ENCODE measurements around the gene GNG13. TPM values are rescaled to one million over a fixed set of nuclear protein-coding genes. Genes with fewer than 3 reads are reported as not detected.
"Not testable (repeated sequence)": the region's sequence is repeated elsewhere in the genome, so short reads cannot be mapped to it uniquely, and the experiment has no call there.

GNG13 gene
- total and polyA plus RNA-seq, 11 donors, result not detected

DNA sequence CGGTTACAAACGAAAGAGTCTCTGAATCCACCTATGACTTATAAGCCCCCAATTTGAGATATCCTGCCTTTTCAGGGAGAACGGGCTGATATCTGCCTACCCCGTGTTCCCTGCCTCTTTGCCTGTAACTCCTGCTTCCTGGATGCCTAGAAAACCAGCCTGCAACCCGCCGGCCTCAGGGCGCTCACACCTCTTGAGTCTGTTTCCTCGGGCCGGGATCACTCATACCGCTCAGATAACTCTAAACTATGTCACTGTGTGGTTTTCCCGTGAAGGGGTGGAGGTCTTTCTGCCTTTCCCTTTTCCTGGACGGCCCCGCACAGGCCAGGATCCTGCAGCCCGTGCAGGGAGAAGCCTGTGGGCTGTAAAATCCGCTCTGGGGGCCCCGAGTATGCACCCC lies 22.7 kb downstream of the GNG13 start:
- intact Hi-C loops (cut with DNase I), result no loop called here
- H3K9me3 ChIP-seq, result no peaks in the 10 kb centered on the region
- H3K4me3 ChIP-seq, result no peak overlapping the region
- TF ChIP-seq POLR2A (IDR thresholded peaks at IDR 0.05), result no peak
- no peak for TF ChIP-seq CTCF (IDR thresholded peaks at IDR 0.05)
- WGBS, 4 donors, result 18 to 24% (median 23%) methylated on average over 15 to 16 of the region's 16 CpGs
- ATAC-seq (no peak), DNase-seq (no peak)
- H3K27ac ChIP-seq, result no peak overlapping the region
- no peaks in the 10 kb centered on the region for H3K36me3 ChIP-seq
- H3K27me3 ChIP-seq, result peaks cover 3 to 55% (median 12%) of the 10 kb centered on the region in 9 donors
- no peaks in the 10 kb centered on the region for H3K4me1 ChIP-seq

DNA sequence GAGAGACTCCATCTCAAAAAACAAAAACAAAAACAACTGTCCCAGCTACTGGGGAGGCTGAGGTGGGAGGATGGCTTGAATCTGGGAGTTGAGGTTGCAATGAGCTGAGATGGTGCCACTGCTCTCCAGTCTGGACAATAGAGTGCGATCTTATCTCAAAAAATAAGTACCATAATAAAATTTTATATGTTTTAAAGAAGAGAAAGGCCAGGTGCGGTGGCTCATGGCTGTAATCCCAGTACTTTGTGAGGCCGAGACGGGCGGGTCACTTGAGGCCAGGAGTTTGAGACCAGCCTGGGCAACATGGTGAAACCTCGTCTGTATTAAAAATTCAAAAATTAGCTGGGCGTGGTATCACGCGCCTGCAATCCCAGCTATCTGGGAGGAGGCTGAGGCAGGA lies 23.7 kb downstream of the GNG13 start:
- H3K9me3 ChIP-seq, result no peaks in the 10 kb centered on the region
- peaks cover 3 to 45% (median 11%) of the 10 kb centered on the region in 9 donors for H3K27me3 ChIP-seq
- no peak overlapping the region for H3K27ac ChIP-seq
- no peaks in the 10 kb centered on the region for H3K36me3 ChIP-seq
- intact Hi-C loops (cut with DNase I), result no loop called here
- no peaks in the 10 kb centered on the region for H3K4me1 ChIP-seq
- H3K4me3 ChIP-seq, result no peak overlapping the region
- DNase-seq (no peak), ATAC-seq (no peak)
- WGBS, 4 donors, result 89 to 93% (median 90%) methylated on average over 9 of the region's 9 CpGs
- TF ChIP-seq CTCF (IDR thresholded peaks at IDR 0.05) (no peak), POLR2A (IDR thresholded peaks at IDR 0.05) (no peak)

GRCh38 chr16:776298-776697 lies 24.2 kb downstream of the GNG13 start:
- intact Hi-C loops (cut with DNase I), result not testable (repeated sequence)

DNA sequence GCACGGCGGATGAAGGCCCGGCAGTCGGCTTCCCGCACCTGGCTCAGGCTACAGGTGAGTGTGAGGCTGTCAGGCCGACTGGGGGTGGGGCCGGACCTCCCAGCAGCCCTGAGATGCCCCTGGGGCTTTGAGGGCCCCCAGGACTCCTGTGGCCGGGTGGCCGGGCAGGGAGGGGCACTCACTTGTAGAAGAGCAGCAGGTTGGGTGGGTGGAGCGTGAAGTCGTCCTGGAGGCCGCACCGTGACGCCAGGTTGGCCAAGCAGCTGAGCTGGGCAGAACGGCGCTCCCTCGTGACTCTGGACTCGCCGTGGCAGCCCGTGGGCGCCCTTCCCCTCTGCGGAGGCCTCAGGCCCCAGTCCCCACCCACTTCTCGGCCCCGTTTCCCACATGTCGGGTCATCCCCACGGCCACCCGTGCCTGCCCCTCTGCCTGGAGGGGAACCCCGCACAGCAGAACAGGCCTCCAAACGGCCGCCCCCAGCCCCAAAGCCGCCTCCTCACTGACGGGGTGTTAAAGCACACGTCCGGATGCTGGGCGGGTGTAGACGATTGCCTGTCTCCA lies 25.2 kb downstream of the GNG13 start:
- no peaks in the 10 kb centered on the region for H3K4me1 ChIP-seq
- no peaks in the 10 kb centered on the region for H3K36me3 ChIP-seq
- H3K9me3 ChIP-seq, result no peaks in the 10 kb centered on the region
- 78 to 87% (median 80%) methylated on average over 34 to 36 of the region's 36 CpGs for WGBS, 4 donors
- no peak overlapping the region for H3K27ac ChIP-seq
- no peak for DNase-seq
- intact Hi-C loops (cut with DNase I), result no loop called here
- no peak overlapping the region for H3K4me3 ChIP-seq
- TF ChIP-seq POLR2A (IDR thresholded peaks at IDR 0.05) (no peak), CTCF (IDR thresholded peaks at IDR 0.05) (no peak)
- ATAC-seq, result no peak
- H3K27me3 ChIP-seq, result peaks cover 3 to 35% (median 8%) of the 10 kb centered on the region in 9 donors

More at GRCh38 chr16:776298-776697, 24.2 kb downstream of the GNG13 start:
- DNase-seq, ATAC-seq, H3K4me3 ChIP-seq, H3K9me3 ChIP-seq, H3K4me1 ChIP-seq, H3K27ac ChIP-seq, H3K36me3 ChIP-seq: not testable (repeated sequence)
- WGBS, 4 donors, result 90 to 92% (median 91%) methylated on average over 10 of the region's 10 CpGs
- peaks cover 3 to 40% (median 8%) of the 10 kb centered on the region in 9 donors for H3K27me3 ChIP-seq

Measured in heart left ventricle (tissue), 16 donors.